Neuron (in vitro differentiated cells): Measurements from ENCODE around the gene SNX13.

Source experiments
- H2AFZ ChIP-seq: one replicate; pipeline ENCODE4 v1.6.1; 2013; ENCODE audit warnings: low read depth, mild to moderate bottlenecking, inconsistent platforms, low read length, moderate library complexity
- H3K27me3 ChIP-seq: one replicate; pipeline ENCODE4 v1.6.1; 2013; ENCODE audit warnings: low read length; ENCODE audit not compliant: insufficient read depth
- H3K36me3 ChIP-seq: one replicate; pipeline ENCODE4 v1.6.1; 2013; ENCODE audit warnings: low read length; ENCODE audit not compliant: insufficient read depth
- H3K4me1 ChIP-seq: one replicate; pipeline ENCODE4 v1.6.1; 2013; ENCODE audit warnings: low read length; ENCODE audit not compliant: insufficient read depth
- H3K4me3 ChIP-seq: 2 replicates; pipeline ENCODE4 v1.5.1; 2013; ENCODE audit warnings: mild to moderate bottlenecking, low read length, moderate library complexity
- H3K9me3 ChIP-seq: one replicate; pipeline ENCODE4 v1.6.1; 2013; ENCODE audit warnings: low read length

The SNX13 gene

DNA sequence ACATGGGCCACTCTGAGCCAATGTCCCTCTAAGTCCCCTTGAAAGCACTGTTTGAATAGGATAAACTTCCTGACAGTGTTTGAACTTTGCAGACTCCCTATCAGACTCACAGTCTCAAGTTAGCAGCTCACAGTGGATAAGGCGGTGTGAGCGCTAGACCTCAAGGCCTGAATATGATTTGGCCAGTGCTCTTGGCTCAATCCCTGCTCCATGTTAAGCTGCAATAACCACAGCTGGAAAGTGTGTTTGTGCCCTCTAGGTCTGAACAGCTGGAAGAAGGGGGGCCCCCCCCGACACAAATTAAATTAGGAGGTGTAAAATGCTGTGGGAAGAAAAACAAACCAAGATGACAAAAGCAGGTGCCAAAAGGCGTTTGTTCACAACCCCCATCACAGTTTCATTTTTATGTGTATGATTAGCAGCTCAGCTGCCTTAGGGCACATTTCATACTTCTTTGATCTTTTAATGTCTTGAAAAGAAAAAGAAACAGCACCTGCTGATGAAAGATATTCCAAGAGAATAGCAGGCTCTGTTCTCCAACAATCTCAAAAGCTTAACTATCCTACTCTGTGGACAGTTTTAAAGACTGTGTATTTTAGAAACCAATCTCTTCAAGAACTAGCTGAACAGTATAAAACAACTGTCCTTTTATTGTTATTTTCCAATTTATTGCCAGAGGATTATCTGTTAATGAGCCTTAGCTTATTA is 167.6 kb downstream of the SNX13 start:
- Histone ChIP-seq H3K9me3 (no peaks in the 10 kb centered on the region), H3K4me3 (no peak overlapping the region), H3K27me3 (no peaks in the 10 kb centered on the region), H2AFZ (no peak overlapping the region), H3K4me1 (peaks cover 3% of the 10 kb centered on the region), H3K36me3 (no peaks in the 10 kb centered on the region)

DNA sequence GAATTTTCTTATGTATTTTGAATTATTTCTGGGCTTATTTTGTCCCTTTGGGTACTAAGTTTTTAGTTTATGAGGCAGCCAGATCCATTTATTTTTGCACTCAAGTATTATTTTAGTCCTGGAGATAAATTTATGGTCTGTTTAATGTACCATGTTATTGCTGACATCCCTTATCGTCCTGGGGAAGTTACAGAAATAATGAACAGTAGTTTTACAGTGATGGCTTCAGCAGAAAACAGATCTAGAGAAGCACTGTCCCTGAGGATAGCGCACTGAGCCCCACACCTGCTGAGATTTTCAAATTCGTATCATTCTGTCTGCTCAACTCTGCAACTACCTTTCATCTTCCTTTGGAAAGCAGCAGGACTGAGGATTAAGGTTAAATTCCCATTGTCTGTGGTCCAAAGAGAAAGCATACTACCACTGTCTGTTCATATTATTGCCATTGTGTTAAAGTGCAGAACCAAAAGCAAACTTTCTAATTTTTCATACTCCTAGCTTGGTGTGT is 168.3 kb downstream of the SNX13 start:
- Histone ChIP-seq H3K4me1 (peaks cover 3% of the 10 kb centered on the region), H2AFZ (no peak overlapping the region), H3K4me3 (no peak overlapping the region), H3K36me3 (no peaks in the 10 kb centered on the region), H3K9me3 (no peaks in the 10 kb centered on the region), H3K27me3 (no peaks in the 10 kb centered on the region)

DNA sequence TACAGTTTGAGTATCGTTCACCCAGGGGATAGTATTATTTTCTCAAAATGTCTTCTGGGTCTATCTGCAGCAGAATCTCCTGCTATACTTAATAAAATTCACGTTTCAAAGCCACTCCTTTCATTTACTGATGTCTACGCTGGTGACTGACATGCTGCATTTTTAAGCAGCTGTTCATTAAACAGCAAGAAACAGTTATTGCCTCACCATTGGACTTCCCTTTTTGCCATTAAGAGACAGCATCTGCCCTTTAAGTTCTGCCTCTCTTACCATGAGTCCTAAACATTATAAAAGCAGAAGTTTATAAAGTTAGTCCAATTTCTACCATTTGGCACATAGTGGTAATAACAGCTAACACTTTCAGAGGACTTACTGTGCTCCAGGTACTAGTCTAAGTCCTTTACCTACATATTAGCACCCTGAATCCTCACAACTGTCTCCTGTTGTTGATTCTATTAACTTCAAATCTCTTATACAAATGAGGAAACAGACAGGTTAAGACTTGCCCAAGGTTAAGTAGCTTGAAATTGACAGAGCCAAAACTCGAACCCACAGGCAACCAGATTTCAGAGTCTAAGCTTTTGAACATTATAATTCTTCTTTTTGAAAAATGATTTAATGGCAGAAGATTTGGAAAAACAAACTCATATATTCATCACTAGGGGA is 169.5 kb downstream of the SNX13 start:
- H3K4me1 ChIP-seq: peaks cover 3% of the 10 kb centered on the region
- no peaks in the 10 kb centered on the region for H3K36me3 ChIP-seq
- H3K27me3 ChIP-seq: no peaks in the 10 kb centered on the region
- no peaks in the 10 kb centered on the region for H3K9me3 ChIP-seq
- H2AFZ ChIP-seq: no peak overlapping the region
- H3K4me3 ChIP-seq: no peak overlapping the region

DNA sequence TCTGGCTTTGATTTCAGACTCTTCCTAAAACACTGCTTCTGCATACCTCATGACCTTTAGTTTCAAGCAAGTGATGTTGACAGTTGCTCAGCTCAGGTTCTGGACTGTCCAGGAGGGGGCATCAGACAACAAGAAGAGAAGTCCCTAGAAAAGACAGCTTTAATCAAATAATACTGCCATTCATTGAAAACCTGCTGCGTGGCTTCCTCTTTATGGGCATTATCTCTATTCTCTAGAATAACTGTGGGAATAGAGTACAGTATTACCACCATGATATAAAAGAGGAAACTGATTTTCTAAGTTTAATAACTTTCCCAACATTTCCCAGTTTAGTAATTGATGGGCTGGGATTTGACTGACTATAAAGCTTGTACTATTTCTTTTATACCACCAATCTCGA is 170.4 kb downstream of the SNX13 start:
- no peak overlapping the region for H2AFZ ChIP-seq
- H3K4me1 ChIP-seq: peaks cover 3% of the 10 kb centered on the region
- no peaks in the 10 kb centered on the region for H3K27me3 ChIP-seq
- H3K9me3 ChIP-seq: no peaks in the 10 kb centered on the region
- no peak overlapping the region for H3K4me3 ChIP-seq
- H3K36me3 ChIP-seq: no peaks in the 10 kb centered on the region

DNA sequence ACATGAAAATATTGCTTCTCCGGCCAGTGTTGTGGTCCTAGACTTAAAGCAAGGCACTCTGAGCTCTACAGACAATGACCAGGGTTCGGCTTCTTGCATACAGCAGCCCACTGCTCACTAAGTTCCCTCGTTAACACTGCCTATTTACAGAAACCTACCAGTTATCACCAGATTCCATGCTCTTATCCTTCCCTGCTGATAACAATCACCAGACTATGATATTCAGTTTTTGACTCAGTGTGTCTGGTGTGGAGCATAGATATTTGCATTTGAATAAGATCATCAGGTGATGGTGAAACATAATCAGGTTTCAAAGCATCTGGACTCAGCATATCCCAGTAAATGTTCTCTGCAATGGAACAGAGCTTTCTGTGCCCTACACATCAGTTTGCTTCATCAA is 182.3 kb downstream of the SNX13 start:
- Histone ChIP-seq H3K4me3 (no peak overlapping the region), H2AFZ (no peak overlapping the region), H3K9me3 (no peaks in the 10 kb centered on the region), H3K27me3 (no peaks in the 10 kb centered on the region), H3K4me1 (no peaks in the 10 kb centered on the region), H3K36me3 (no peaks in the 10 kb centered on the region)

DNA sequence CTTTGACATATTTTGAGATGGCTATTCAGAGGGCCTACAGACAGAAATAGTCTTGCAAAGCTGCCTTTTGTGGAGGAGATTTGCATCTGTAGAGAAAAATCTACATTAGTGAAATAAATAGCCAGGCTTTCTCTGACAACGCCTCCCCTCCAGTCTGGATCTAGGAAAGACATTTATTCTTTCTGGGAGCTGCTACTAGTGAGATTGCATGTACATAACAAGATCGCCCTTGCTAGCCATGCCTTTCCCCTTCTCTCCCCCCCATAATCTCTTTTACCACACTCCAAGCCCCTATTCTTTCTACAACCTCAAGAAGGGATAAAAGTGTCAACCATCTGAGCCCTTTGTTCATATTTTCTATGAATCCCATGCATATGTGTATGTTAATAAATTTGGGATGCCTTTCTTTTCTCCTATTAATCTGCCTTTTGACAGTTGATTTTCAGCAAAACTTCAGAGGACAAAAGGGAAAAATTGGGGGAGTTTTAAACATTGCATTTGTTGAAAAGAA is 194.2 kb downstream of the SNX13 start:
- H2AFZ ChIP-seq: no peak overlapping the region
- no peaks in the 10 kb centered on the region for H3K27me3 ChIP-seq

DNA sequence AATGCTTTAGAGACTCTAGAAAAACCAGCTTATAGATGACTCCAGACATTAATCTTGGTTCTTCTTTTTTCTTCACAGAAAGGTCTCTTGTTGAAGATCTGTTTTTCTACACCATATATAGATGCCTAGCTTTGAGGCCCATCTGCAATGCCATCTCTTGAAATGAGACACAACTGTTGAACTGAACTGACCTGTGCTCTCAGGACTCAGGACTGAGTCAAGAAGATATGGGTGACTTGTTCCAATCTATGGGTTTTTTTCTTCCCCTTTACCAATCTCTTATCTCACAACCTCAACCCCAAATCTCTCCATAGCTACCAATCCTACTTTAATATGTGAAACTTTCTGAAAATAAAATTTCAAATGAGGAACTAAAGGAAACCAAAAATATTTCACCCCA is 194.7 kb downstream of the SNX13 start:
- no peaks in the 10 kb centered on the region for H3K36me3 ChIP-seq
- H3K4me1 ChIP-seq: no peaks in the 10 kb centered on the region
- H3K9me3 ChIP-seq: no peaks in the 10 kb centered on the region
- H3K4me3 ChIP-seq: no peak overlapping the region
- no peak overlapping the region for H2AFZ ChIP-seq
- no peaks in the 10 kb centered on the region for H3K27me3 ChIP-seq

More for the DNA sequence above, 194.2 kb downstream of the SNX13 start:
- Histone ChIP-seq H3K36me3 (no peaks in the 10 kb centered on the region), H3K9me3 (no peaks in the 10 kb centered on the region), H3K4me3 (no peak overlapping the region), H3K4me1 (no peaks in the 10 kb centered on the region)

DNA sequence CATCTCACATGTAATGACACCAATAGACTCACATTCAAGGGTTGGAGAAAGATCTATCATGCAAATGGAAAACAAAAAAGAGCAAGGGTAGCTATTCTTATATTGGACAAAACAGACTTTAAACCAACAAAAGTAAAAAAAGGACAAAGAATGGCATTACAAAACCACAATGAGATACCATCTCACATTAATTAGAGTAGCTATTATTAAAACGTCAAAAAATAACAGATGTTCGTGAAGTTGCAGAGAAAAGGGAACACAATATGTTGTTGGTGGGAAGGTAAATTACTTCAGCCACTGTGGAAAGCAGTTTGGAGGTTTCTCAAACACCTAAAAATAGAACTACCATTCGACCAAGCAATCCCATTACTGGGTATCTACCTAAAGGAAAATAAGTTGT is 197.0 kb downstream of the SNX13 start:
- H3K4me1 ChIP-seq: no peaks in the 10 kb centered on the region
- H3K36me3 ChIP-seq: no peaks in the 10 kb centered on the region
- H2AFZ ChIP-seq: no peak overlapping the region
- H3K4me3 ChIP-seq: no peak overlapping the region
- H3K9me3 ChIP-seq: no peaks in the 10 kb centered on the region
- no peaks in the 10 kb centered on the region for H3K27me3 ChIP-seq

DNA sequence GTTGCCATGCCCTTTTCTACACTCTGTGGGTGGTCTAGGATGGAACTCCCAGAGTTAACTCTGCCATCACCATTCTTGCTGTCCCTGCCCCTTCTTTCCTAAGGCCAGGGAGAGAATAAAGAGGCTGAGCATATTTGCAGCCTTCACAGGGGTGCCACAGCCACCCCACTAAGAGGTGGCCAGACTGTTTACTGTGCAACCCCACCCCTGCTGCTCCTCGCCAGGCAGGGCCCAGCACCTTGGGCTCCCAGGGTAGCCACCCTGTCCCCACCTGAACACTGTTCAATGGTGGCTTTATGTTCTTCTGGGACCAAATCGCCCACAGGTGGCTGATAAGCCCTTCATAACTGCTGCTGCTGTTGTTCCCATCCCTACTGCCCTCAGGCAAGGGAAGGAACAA is 198.9 kb downstream of the SNX13 start:
- Histone ChIP-seq H3K4me1 (no peaks in the 10 kb centered on the region), H3K27me3 (no peaks in the 10 kb centered on the region), H3K4me3 (no peak overlapping the region), H2AFZ (no peak overlapping the region), H3K9me3 (no peaks in the 10 kb centered on the region), H3K36me3 (no peaks in the 10 kb centered on the region)
